ENCODE data around the gene GTSE1. TPM values are rescaled to one million over a fixed set of nuclear protein-coding genes. Genes with fewer than 3 reads are reported as not detected.

Gene GTSE1
- total RNA-seq, 1 donor from 2014 or later, result 6.3 TPM

- DNase-seq (ENCODE audit: low read depth in 2 of 2), result no peak
Measured at GRCh38 chr22:46352276-46352675, 55.6 kb downstream of the GTSE1 start.

GRCh38 chr22:46352691-46353386, 56.2 kb downstream of the GTSE1 start:
- peak in 1 of 2 donors; percentile 78 for DNase-seq (ENCODE audit: low read depth in 2 of 2)

GRCh38 chr22:46353483-46354105, 56.9 kb downstream of the GTSE1 start:
- DNase-seq (ENCODE audit: low read depth in 2 of 2), result no peak

- DNase-seq (ENCODE audit: low read depth in 2 of 2), result no peak
Measured at GRCh38 chr22:46354176-46354992, 57.7 kb downstream of the GTSE1 start.

- DNase-seq (ENCODE audit: low read depth in 2 of 2), result no peak
Measured at GRCh38 chr22:46354993-46355305, 58.3 kb downstream of the GTSE1 start.

GRCh38 chr22:46355369-46355995, 58.8 kb downstream of the GTSE1 start:
- DNase-seq (ENCODE audit: low read depth in 2 of 2), result peak in 1 of 2 donors; percentile 62

- no peak for DNase-seq (ENCODE audit: low read depth in 2 of 2)
Measured at GRCh38 chr22:46355996-46356471, 59.4 kb downstream of the GTSE1 start.

GRCh38 chr22:46356496-46357480, 60.1 kb downstream of the GTSE1 start:
- DNase-seq (ENCODE audit: low read depth in 2 of 2), result no peak

GRCh38 chr22:46357711-46358520, 61.2 kb downstream of the GTSE1 start:
- DNase-seq (ENCODE audit: low read depth in 2 of 2), result no peak

GRCh38 chr22:46358766-46359165, 62.1 kb downstream of the GTSE1 start:
- no peak for DNase-seq (ENCODE audit: low read depth in 2 of 2)

GRCh38 chr22:46359362-46359761, 62.7 kb downstream of the GTSE1 start:
- DNase-seq (ENCODE audit: low read depth in 2 of 2), result no peak

GRCh38 chr22:46360097-46360496, 63.4 kb downstream of the GTSE1 start:
- DNase-seq (ENCODE audit: low read depth in 2 of 2), result no peak

GRCh38 chr22:46360891-46361290, 64.2 kb downstream of the GTSE1 start:
- DNase-seq (ENCODE audit: low read depth in 2 of 2), result no peak

- no peak for DNase-seq (ENCODE audit: low read depth in 2 of 2)
Measured at GRCh38 chr22:46361826-46362202, 65.1 kb downstream of the GTSE1 start.

- no peak for DNase-seq (ENCODE audit: low read depth in 2 of 2)
Measured at GRCh38 chr22:46362203-46362933, 65.7 kb downstream of the GTSE1 start.

GRCh38 chr22:46362934-46363515, 66.4 kb downstream of the GTSE1 start:
- DNase-seq (ENCODE audit: low read depth in 2 of 2), result no peak

- DNase-seq (ENCODE audit: low read depth in 2 of 2), result no peak
Measured at GRCh38 chr22:46363611-46364321, 67.1 kb downstream of the GTSE1 start.
